ENCODE data around the gene MCL1. TPM values are rescaled to one million over a fixed set of nuclear protein-coding genes. Genes with fewer than 3 reads are reported as not detected.
"Not testable (repeated sequence)": the region's sequence is repeated elsewhere in the genome, so short reads cannot be mapped to it uniquely, and the experiment has no call there.

MCL1 gene
- total RNA-seq, 1 donor from 2014 or later = 268 TPM

- H3K4me1 Mint-ChIP-seq = peaks cover 11% of the 10 kb centered on the region
- no peak for TF ChIP-seq CTCF (IDR thresholded peaks at IDR 0.05; ENCODE audit: unreplicated experiment)
- peaks cover 7% of the 10 kb centered on the region for H3K36me3 Mint-ChIP-seq
- DNase-seq (ENCODE audit: low spot score in 2 of 2, unreplicated experiment in 2 of 2) = no peak
- no peaks in the 10 kb centered on the region for H3K27me3 Mint-ChIP-seq (ENCODE audit: low read depth)
- H3K9me3 Mint-ChIP-seq = no peaks in the 10 kb centered on the region
- peak overlapping the region; percentile 93 for H3K27ac Mint-ChIP-seq
- no peak overlapping the region for H3K4me3 Mint-ChIP-seq
Measured at GRCh38 chr1:150604226-150604588, 24.8 kb upstream of the MCL1 start.

DNA sequence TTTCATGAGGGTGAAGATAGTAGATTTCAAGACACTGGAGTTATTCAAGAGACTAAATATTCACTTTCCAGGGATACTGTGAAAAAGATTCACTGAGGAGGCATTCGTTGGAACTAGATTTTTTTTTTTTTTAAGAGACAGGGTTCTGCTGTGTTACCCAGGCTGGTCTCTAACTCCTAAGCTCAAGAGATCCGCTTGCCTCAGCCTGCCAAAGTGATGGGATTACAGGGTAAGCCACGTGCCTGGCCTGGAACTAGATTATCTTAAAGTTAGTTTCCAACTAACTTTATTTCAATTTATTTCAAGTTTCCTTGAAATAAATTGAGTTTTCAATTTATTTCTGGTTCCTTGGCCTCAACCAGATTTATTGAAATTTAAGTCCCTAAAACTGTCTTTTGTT is 24.3 kb upstream of the MCL1 start:
- Mint-ChIP-seq H3K27ac (peak overlapping the region; percentile 19), H3K9me3 (no peaks in the 10 kb centered on the region), H3K36me3 (peaks cover 7% of the 10 kb centered on the region), H3K4me1 (peaks cover 11% of the 10 kb centered on the region), H3K27me3 (ENCODE audit: low read depth) (no peaks in the 10 kb centered on the region), H3K4me3 (no peak overlapping the region)
- TF ChIP-seq CTCF (IDR thresholded peaks at IDR 0.05; ENCODE audit: unreplicated experiment) = no peak
- DNase-seq (ENCODE audit: low spot score in 2 of 2, unreplicated experiment in 2 of 2) = no peak

DNA sequence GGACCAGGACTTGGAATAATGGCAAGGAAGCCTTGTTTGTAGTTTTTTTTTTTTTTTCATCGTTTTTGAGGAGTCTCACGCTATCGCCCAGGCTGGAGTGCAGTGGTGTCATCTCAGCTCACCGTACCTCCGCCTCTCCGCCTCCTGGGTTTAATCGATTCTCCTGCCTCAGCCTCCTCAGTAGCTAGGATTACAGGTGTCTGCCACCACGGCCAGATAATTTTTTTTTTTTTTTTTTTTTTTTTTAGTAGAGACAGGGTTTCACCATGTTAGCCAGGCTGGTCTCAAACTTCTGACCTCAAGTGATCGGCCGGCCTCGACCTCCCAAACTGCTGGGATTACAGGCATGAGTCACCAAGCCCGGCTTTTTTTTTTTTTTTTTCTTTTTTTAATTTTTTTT is 23.0 kb upstream of the MCL1 start:
- H3K27me3 Mint-ChIP-seq (ENCODE audit: low read depth); H3K9me3 Mint-ChIP-seq; DNase-seq (ENCODE audit: low spot score in 2 of 2, unreplicated experiment in 2 of 2); H3K27ac Mint-ChIP-seq; H3K36me3 Mint-ChIP-seq; H3K4me3 Mint-ChIP-seq: not testable (repeated sequence)
- peaks cover 11% of the 10 kb centered on the region for H3K4me1 Mint-ChIP-seq

- H3K4me1 Mint-ChIP-seq = peaks cover 11% of the 10 kb centered on the region
- H3K4me3 Mint-ChIP-seq = no peak overlapping the region
- no peak overlapping the region for H3K27ac Mint-ChIP-seq
- H3K9me3 Mint-ChIP-seq = no peaks in the 10 kb centered on the region
- DNase-seq (ENCODE audit: low spot score in 2 of 2, unreplicated experiment in 2 of 2) = no peak
- H3K27me3 Mint-ChIP-seq (ENCODE audit: low read depth) = no peaks in the 10 kb centered on the region
- TF ChIP-seq CTCF (IDR thresholded peaks at IDR 0.05; ENCODE audit: unreplicated experiment) = no peak
- peaks cover 7% of the 10 kb centered on the region for H3K36me3 Mint-ChIP-seq
Measured at GRCh38 chr1:150601540-150601939, 22.1 kb upstream of the MCL1 start.

GRCh38 chr1:150598346-150598745 is 18.9 kb upstream of the MCL1 start:
- not testable (repeated sequence) for H3K4me1 Mint-ChIP-seq; H3K27ac Mint-ChIP-seq; H3K27me3 Mint-ChIP-seq (ENCODE audit: low read depth); H3K9me3 Mint-ChIP-seq; H3K4me3 Mint-ChIP-seq; DNase-seq (ENCODE audit: low spot score in 2 of 2, unreplicated experiment in 2 of 2)
- peaks cover 12% of the 10 kb centered on the region for H3K36me3 Mint-ChIP-seq

DNA sequence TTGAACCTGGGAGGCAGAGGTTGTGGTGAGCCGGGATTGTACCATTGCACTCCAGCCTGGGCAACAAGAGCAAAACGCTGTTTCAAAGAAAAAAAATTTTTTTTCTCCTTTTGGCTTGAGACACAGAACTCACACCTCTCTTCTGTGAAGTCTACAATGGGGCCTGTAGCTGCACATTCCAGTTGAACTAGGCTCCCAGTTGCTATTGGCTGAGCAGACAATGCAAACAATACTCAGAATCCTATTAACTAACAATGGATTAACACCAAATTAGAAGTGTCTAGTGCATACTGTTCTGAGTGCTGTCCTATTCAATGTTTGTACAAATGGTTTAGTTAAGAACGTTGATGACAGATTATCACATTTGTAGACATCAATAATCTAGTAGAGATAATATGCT is 17.6 kb upstream of the MCL1 start:
- Mint-ChIP-seq H3K27me3 (ENCODE audit: low read depth) (no peaks in the 10 kb centered on the region), H3K4me1 (no peaks in the 10 kb centered on the region), H3K27ac (no peak overlapping the region), H3K4me3 (no peak overlapping the region), H3K36me3 (peaks cover 13% of the 10 kb centered on the region), H3K9me3 (peaks cover 3% of the 10 kb centered on the region)
- TF ChIP-seq CTCF (IDR thresholded peaks at IDR 0.05; ENCODE audit: unreplicated experiment) = no peak
- no peak for DNase-seq (ENCODE audit: low spot score in 2 of 2, unreplicated experiment in 2 of 2)

All from mesothelial cell of epicardium (in vitro differentiated cells).